HEK293 (cell line): ENCODE measurements around the gene GCAT.

Experiments used
- CTCF ChIA-PET: fragments of 350-600 bp; formaldehyde crosslinking; extraction: SDS; loops from one replicate; lab custom pipeline; 2021; ENCODE audit warnings: antibody characterized with exemption; lab: Yijun Ruan, JAX
- POLR2A ChIA-PET: fragments of 300-600 bp; formaldehyde crosslinking; extraction: SDS; loops from one replicate; lab custom pipeline; 2020; ENCODE audit warnings: antibody characterized with exemption, inconsistent platforms; lab: Yijun Ruan, JAX
- H3K27ac ChIP-seq: fragments of 200-500 bp; sonication (Bioruptor generic); 2 replicates; pipeline ENCODE4 v1.5.1; 2014; ENCODE audit warnings: low read depth, low read length, control low read depth, inconsistent platforms; ENCODE audit errors: extremely low read depth
- H3K36me3 ChIP-seq, 2 experiments: fragments of 200-500 bp in 1 of 2; sonication (Bioruptor generic) in 1 of 2; 1 replicate in 1 of 2; 2 replicates in 1 of 2; pipeline ENCODE4 v1.5.1; 2014 to 2017; ENCODE audit warnings: inconsistent platforms in 2 of 2, low read length in 2 of 2; ENCODE audit not compliant: control insufficient read depth in 2 of 2, insufficient read depth in 1 of 2
- H3K4me1 ChIP-seq: fragments of 200-500 bp; sonication (Bioruptor generic); 2 replicates; pipeline ENCODE4 v1.5.1; 2014; ENCODE audit warnings: mild to moderate bottlenecking, low read length, inconsistent platforms; ENCODE audit not compliant: control insufficient read depth, insufficient read depth
- H3K4me3 ChIP-seq: 2 replicates; pipeline ENCODE4 v1.5.1; 2011; ENCODE audit warnings: low read depth, mild to moderate bottlenecking, control low read depth, low read length, moderate library complexity
- H3K9me3 ChIP-seq: fragments of 200-500 bp; sonication (Bioruptor generic); 2 replicates; pipeline ENCODE4 v1.5.1; 2014; ENCODE audit warnings: low read depth, low read length, inconsistent platforms; ENCODE audit not compliant: control insufficient read depth, insufficient read depth
- MYNN ChIP-seq: fragments of 450-650 bp; formaldehyde crosslinking; IDR thresholded peaks from 2 replicates; pipeline ENCODE4 v1.5.1; 2016; ENCODE audit warnings: missing biosample characterization, missing genetic modification characterization, borderline replicate concordance
- OSR2 ChIP-seq: fragments of 450-650 bp; formaldehyde crosslinking; IDR thresholded peaks from 2 replicates; pipeline ENCODE4 v1.5.1; 2016; ENCODE audit warnings: missing biosample characterization, missing genetic modification characterization
- REPIN1 ChIP-seq: fragments of 450-650 bp; formaldehyde crosslinking; IDR thresholded peaks from 2 replicates; pipeline ENCODE4 v1.5.1; 2017; ENCODE audit warnings: missing biosample characterization, missing genetic modification characterization, low read depth
- SP7 ChIP-seq: fragments of 450-650 bp; formaldehyde crosslinking; IDR thresholded peaks from 2 replicates; pipeline ENCODE4 v1.5.1; 2016; ENCODE audit warnings: missing biosample characterization, missing genetic modification characterization
- ZBTB20 ChIP-seq: fragments of 450-650 bp; formaldehyde crosslinking; IDR thresholded peaks from 2 replicates; pipeline ENCODE4 v1.5.1; 2016; ENCODE audit warnings: missing biosample characterization, missing genetic modification characterization
- ZBTB44 ChIP-seq: fragments of 450-650 bp; IDR thresholded peaks from 2 replicates; pipeline ENCODE4 v1.5.1; 2018; ENCODE audit warnings: missing biosample characterization, mild to moderate bottlenecking, missing genetic modification characterization
- ZBTB49 ChIP-seq: fragments of 450-650 bp; formaldehyde crosslinking; IDR thresholded peaks from 2 replicates; pipeline ENCODE4 v1.5.1; 2016; ENCODE audit warnings: missing biosample characterization, missing genetic modification characterization, low read depth
- ZFP41 ChIP-seq: fragments of 450-650 bp; formaldehyde crosslinking; IDR thresholded peaks from 2 replicates; pipeline ENCODE4 v1.5.1; 2016; ENCODE audit warnings: missing biosample characterization, missing genetic modification characterization, borderline replicate concordance
- ZNF132 ChIP-seq: fragments of 450-650 bp; formaldehyde crosslinking; IDR thresholded peaks from 2 replicates; pipeline ENCODE4 v1.5.1; 2017; ENCODE audit warnings: missing biosample characterization, missing genetic modification characterization, borderline replicate concordance
- ZNF223 ChIP-seq: fragments of 450-650 bp; formaldehyde crosslinking; IDR thresholded peaks from 2 replicates; pipeline ENCODE4 v1.5.1; 2016; ENCODE audit warnings: missing biosample characterization, missing genetic modification characterization
- ZNF248 ChIP-seq: fragments of 450-650 bp; formaldehyde crosslinking; IDR thresholded peaks from 2 replicates; pipeline ENCODE4 v1.5.1; 2017; ENCODE audit warnings: missing biosample characterization, missing genetic modification characterization
- ZNF404 ChIP-seq: fragments of 450-650 bp; formaldehyde crosslinking; IDR thresholded peaks from 2 replicates; pipeline ENCODE4 v1.5.1; 2017; ENCODE audit warnings: missing biosample characterization, missing genetic modification characterization
- ZNF510 ChIP-seq: fragments of 450-650 bp; formaldehyde crosslinking; IDR thresholded peaks from 2 replicates; pipeline ENCODE4 v1.5.1; 2018; ENCODE audit warnings: mild to moderate bottlenecking, missing genetic modification characterization, missing biosample characterization; ENCODE audit not compliant: insufficient replicate concordance
- ZNF571 ChIP-seq: fragments of 450-650 bp; formaldehyde crosslinking; IDR thresholded peaks from 2 replicates; pipeline ENCODE4 v1.5.0; 2017; ENCODE audit warnings: missing biosample characterization, missing genetic modification characterization
- ZNF596 ChIP-seq: fragments of 450-650 bp; IDR thresholded peaks from 2 replicates; pipeline ENCODE4 v1.5.0; 2018; ENCODE audit warnings: missing biosample characterization, mild to moderate bottlenecking, missing genetic modification characterization, moderate library complexity
- ZNF660 ChIP-seq: fragments of 450-650 bp; IDR thresholded peaks from 2 replicates; pipeline ENCODE4 v1.5.1; 2018; ENCODE audit warnings: missing biosample characterization, mild to moderate bottlenecking, missing genetic modification characterization
- ZNF76 ChIP-seq: fragments of 450-650 bp; formaldehyde crosslinking; IDR thresholded peaks from 2 replicates; pipeline ENCODE4; 2016; ENCODE audit warnings: low read depth, missing biosample characterization, missing genetic modification characterization, borderline replicate concordance
- TF ChIP-seq, protein P1 (sequence below): fragments of 450-650 bp; formaldehyde crosslinking; conservative IDR thresholded peaks from 2 replicates; pipeline ENCODE4 v1.5.1; 2016; ENCODE audit warnings: low read depth, missing biosample characterization, missing genetic modification characterization
- TF ChIP-seq, protein P2 (sequence below): fragments of 450-650 bp; formaldehyde crosslinking; IDR thresholded peaks from 2 replicates; pipeline ENCODE4 v1.5.1; 2016; ENCODE audit warnings: missing biosample characterization, missing genetic modification characterization
- TF ChIP-seq, protein P3 (sequence below): fragments of 450-650 bp; formaldehyde crosslinking; IDR thresholded peaks from 2 replicates; pipeline ENCODE4 v1.5.1; 2017; ENCODE audit warnings: missing biosample characterization, mild to moderate bottlenecking, missing genetic modification characterization, moderate library complexity

GCAT gene

GRCh38 chr22:37824674-37825641 lies 17.2 kb downstream of the GCAT start:
- H3K4me3 ChIP-seq = no peak overlapping the region
- ChIA-PET POLR2A (interaction anchor here (0.6 to 1.3 kb wide), 3 partner anchors 17 to 21 kb away, joined by 3 to 11 read pairs (median 3); partner anchors contain the start of gene GCAT), CTCF (interaction anchor here (0.7 to 1.4 kb wide), 3 partner anchors 38 to 182 kb away, joined by 3 to 5 read pairs (median 3); no protein-coding TSS in a partner anchor)
- no peaks in the 10 kb centered on the region for H3K4me1 ChIP-seq
- no peaks in the 10 kb centered on the region for H3K9me3 ChIP-seq
- TF ChIP-seq, protein P1, sequence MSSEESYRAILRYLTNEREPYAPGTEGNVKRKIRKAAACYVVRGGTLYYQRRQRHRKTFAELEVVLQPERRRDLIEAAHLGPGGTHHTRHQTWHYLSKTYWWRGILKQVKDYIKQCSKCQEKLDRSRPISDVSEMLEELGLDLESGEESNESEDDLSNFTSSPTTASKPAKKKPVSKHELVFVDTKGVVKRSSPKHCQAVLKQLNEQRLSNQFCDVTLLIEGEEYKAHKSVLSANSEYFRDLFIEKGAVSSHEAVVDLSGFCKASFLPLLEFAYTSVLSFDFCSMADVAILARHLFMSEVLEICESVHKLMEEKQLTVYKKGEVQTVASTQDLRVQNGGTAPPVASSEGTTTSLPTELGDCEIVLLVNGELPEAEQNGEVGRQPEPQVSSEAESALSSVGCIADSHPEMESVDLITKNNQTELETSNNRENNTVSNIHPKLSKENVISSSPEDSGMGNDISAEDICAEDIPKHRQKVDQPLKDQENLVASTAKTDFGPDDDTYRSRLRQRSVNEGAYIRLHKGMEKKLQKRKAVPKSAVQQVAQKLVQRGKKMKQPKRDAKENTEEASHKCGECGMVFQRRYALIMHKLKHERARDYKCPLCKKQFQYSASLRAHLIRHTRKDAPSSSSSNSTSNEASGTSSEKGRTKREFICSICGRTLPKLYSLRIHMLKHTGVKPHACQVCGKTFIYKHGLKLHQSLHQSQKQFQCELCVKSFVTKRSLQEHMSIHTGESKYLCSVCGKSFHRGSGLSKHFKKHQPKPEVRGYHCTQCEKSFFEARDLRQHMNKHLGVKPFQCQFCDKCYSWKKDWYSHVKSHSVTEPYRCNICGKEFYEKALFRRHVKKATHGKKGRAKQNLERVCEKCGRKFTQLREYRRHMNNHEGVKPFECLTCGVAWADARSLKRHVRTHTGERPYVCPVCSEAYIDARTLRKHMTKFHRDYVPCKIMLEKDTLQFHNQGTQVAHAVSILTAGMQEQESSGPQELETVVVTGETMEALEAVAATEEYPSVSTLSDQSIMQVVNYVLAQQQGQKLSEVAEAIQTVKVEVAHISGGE (tag by site-specific recombination) = no peak
- TF ChIP-seq MYNN (tag by site-specific recombination) (no peak), ZNF596 (tag by site-specific recombination) (no peak), ZNF248 (no peak), ZNF223 (tag by site-specific recombination) (no peak), ZNF132 (tag by site-specific recombination) (no peak), ZNF510 (no peak), ZBTB44 (no peak), ZNF660 (no peak), ZBTB49 (no peak)
- no peak overlapping the region for H3K27ac ChIP-seq
- H3K36me3 ChIP-seq = peaks cover 0 to 17% of the 10 kb centered on the region in 2 experiments; a peak in 2 of 3 replicates

- Histone ChIP-seq H3K4me1 (no peaks in the 10 kb centered on the region), H3K9me3 (no peaks in the 10 kb centered on the region), H3K36me3 (peaks cover 0 to 38% of the 10 kb centered on the region in 2 experiments; a peak in 2 of 3 replicates), H3K27ac (peak overlapping the region; percentile 37; the same call in 1 of the 2 replicates), H3K4me3 (no peak overlapping the region)
- ChIA-PET CTCF (interaction anchor here (1.3 kb wide), 1 partner anchor 9 kb away, joined by 5 read pairs; no protein-coding TSS in a partner anchor), POLR2A (interaction anchor here (0.8 to 1.6 kb wide), 5 partner anchors 9 to 126 kb away, joined by 3 to 10 read pairs (median 3); partner anchors contain the start of genes ANKRD54, C22orf23, GCAT and MICALL1)
- TF ChIP-seq ZNF404 (no peak), REPIN1 (no peak), ZNF660 (no peak), SP7 (no peak), OSR2 (tag by site-specific recombination) (no peak), ZFP41 (tag by site-specific recombination) (no peak), ZBTB44 (no peak), ZNF571 (no peak), ZNF76 (no peak), ZBTB20 (tag by site-specific recombination) (no peak)
- TF ChIP-seq, protein P2, sequence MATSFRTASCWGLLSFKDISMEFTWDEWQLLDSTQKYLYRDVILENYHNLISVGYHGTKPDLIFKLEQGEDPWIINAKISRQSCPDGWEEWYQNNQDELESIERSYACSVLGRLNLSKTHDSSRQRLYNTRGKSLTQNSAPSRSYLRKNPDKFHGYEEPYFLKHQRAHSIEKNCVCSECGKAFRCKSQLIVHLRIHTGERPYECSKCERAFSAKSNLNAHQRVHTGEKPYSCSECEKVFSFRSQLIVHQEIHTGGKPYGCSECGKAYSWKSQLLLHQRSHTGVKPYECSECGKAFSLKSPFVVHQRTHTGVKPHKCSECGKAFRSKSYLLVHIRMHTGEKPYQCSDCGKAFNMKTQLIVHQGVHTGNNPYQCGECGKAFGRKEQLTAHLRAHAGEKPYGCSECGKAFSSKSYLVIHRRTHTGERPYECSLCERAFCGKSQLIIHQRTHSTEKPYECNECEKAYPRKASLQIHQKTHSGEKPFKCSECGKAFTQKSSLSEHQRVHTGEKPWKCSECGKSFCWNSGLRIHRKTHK (tag by site-specific recombination) = no peak
- TF ChIP-seq, protein P3, sequence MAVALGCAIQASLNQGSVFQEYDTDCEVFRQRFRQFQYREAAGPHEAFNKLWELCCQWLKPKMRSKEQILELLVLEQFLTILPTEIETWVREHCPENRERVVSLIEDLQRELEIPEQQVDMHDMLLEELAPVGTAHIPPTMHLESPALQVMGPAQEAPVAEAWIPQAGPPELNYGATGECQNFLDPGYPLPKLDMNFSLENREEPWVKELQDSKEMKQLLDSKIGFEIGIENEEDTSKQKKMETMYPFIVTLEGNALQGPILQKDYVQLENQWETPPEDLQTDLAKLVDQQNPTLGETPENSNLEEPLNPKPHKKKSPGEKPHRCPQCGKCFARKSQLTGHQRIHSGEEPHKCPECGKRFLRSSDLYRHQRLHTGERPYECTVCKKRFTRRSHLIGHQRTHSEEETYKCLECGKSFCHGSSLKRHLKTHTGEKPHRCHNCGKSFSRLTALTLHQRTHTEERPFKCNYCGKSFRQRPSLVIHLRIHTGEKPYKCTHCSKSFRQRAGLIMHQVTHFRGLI (tag by site-specific recombination) = no peak
Observed at GRCh38 chr22:37827056-37827455, 19.3 kb downstream of the GCAT start.
